ENCODE measurements around the gene EFR3B.
"Not testable (repeated sequence)": the region's sequence is repeated elsewhere in the genome, so short reads cannot be mapped to it uniquely, and the experiment has no call there.

The EFR3B gene

GRCh38 chr2:25115249-25115883 is 73.5 kb downstream of the EFR3B start:
- no peak for DNase-seq

- DNase-seq: no peak
Observed at GRCh38 chr2:25115902-25116301, 74.0 kb downstream of the EFR3B start.

GRCh38 chr2:25116956-25117355 is 75.1 kb downstream of the EFR3B start:
- no peak for DNase-seq

- DNase-seq: no peak
Observed at GRCh38 chr2:25119263-25119662, 77.4 kb downstream of the EFR3B start.

- no peak for DNase-seq
Observed at GRCh38 chr2:25122367-25122766, 80.5 kb downstream of the EFR3B start.

GRCh38 chr2:25123682-25124081 is 81.8 kb downstream of the EFR3B start:
- DNase-seq: no peak

GRCh38 chr2:25125189-25125588 is 83.3 kb downstream of the EFR3B start:
- no peak for DNase-seq

GRCh38 chr2:25125976-25126375 is 84.1 kb downstream of the EFR3B start:
- no peak for DNase-seq

GRCh38 chr2:25127071-25127470 is 85.2 kb downstream of the EFR3B start:
- not testable (repeated sequence) for DNase-seq

- no peak for DNase-seq
Observed at GRCh38 chr2:25127646-25128045, 85.8 kb downstream of the EFR3B start.

- DNase-seq: no peak
Observed at GRCh38 chr2:25129901-25130520, 88.1 kb downstream of the EFR3B start.

GRCh38 chr2:25131253-25131566 is 89.3 kb downstream of the EFR3B start:
- no peak for DNase-seq

- no peak for DNase-seq
Observed at GRCh38 chr2:25131567-25132298, 89.9 kb downstream of the EFR3B start.

- DNase-seq: no peak
Observed at GRCh38 chr2:25132299-25132635, 90.4 kb downstream of the EFR3B start.

- DNase-seq: no peak
Observed at GRCh38 chr2:25132693-25133092, 90.8 kb downstream of the EFR3B start.

GRCh38 chr2:25140535-25140934 is 98.7 kb downstream of the EFR3B start:
- not testable (repeated sequence) for DNase-seq

- no peak for DNase-seq
Observed at GRCh38 chr2:25141120-25141519, 99.2 kb downstream of the EFR3B start.

- DNase-seq: no peak
Observed at GRCh38 chr2:25145803-25146202, 103.9 kb downstream of the EFR3B start.

- DNase-seq: no peak
Observed at GRCh38 chr2:25146896-25147295, 105.0 kb downstream of the EFR3B start.

GRCh38 chr2:25149646-25150045 is 107.8 kb downstream of the EFR3B start:
- DNase-seq: no peak

GRCh38 chr2:25150993-25151392 is 109.1 kb downstream of the EFR3B start:
- DNase-seq: not testable (repeated sequence)

GRCh38 chr2:25151718-25152117 is 109.8 kb downstream of the EFR3B start:
- no peak for DNase-seq

GRCh38 chr2:25155401-25155800 is 113.5 kb downstream of the EFR3B start:
- no peak for DNase-seq

GRCh38 chr2:25158096-25158852 is 116.4 kb downstream of the EFR3B start:
- no peak for DNase-seq
